Chondrocyte (in vitro differentiated cells): ENCODE measurements around the gene SS18L1. TPM values are rescaled to one million over a fixed set of nuclear protein-coding genes. Genes with fewer than 3 reads are reported as not detected.

Source experiments
- DNase-seq: peaks from one replicate; pipeline ENCODE4 v3.0.0; 2021; ENCODE audit warnings: mixed read lengths, low spot score
- H3K27ac Mint-ChIP-seq: one replicate; pipeline ENCODE4 v1.8.0; 2021; ENCODE audit warnings: mild to moderate bottlenecking, moderate library complexity, mixed read lengths; ENCODE audit not compliant: unreplicated experiment
- H3K27me3 Mint-ChIP-seq: 2 replicates; pipeline ENCODE4 v1.8.0; 2021; ENCODE audit warnings: low read depth, mixed read lengths
- H3K36me3 Mint-ChIP-seq: 2 replicates; pipeline ENCODE4 v1.8.0; 2021; ENCODE audit warnings: low read depth, mixed read lengths
- H3K4me1 Mint-ChIP-seq: 2 replicates; pipeline ENCODE4 v1.8.0; 2021; ENCODE audit warnings: low read depth, mild to moderate bottlenecking, mixed read lengths
- H3K4me3 Mint-ChIP-seq: one replicate; pipeline ENCODE4 v1.8.0; 2021; ENCODE audit warnings: mild to moderate bottlenecking, moderate library complexity, mixed read lengths; ENCODE audit not compliant: unreplicated experiment
- H3K9me3 Mint-ChIP-seq: 2 replicates; pipeline ENCODE4 v1.8.0; 2021; ENCODE audit warnings: low read depth, mixed read lengths
- total RNA-seq: library from RNA; stranded (reverse); gene quantifications from 3 replicates; pipeline ENCODE4 v1.2.1, GENCODE V29; 2021
- TF ChIP-seq, protein P1 (sequence below): fragments of 200-600 bp; sonication (generic); IDR thresholded peaks from 2 replicates; pipeline ENCODE4 v1.5.0; 2021; ENCODE audit warnings: antibody characterized with exemption, mild to moderate bottlenecking, moderate library complexity

SS18L1 gene
- total RNA-seq, 1 donor from 2014 or later = 13.4 TPM

- DNase-seq = no peak
- no peak overlapping the region for H3K4me3 Mint-ChIP-seq
- TF ChIP-seq, protein P1, sequence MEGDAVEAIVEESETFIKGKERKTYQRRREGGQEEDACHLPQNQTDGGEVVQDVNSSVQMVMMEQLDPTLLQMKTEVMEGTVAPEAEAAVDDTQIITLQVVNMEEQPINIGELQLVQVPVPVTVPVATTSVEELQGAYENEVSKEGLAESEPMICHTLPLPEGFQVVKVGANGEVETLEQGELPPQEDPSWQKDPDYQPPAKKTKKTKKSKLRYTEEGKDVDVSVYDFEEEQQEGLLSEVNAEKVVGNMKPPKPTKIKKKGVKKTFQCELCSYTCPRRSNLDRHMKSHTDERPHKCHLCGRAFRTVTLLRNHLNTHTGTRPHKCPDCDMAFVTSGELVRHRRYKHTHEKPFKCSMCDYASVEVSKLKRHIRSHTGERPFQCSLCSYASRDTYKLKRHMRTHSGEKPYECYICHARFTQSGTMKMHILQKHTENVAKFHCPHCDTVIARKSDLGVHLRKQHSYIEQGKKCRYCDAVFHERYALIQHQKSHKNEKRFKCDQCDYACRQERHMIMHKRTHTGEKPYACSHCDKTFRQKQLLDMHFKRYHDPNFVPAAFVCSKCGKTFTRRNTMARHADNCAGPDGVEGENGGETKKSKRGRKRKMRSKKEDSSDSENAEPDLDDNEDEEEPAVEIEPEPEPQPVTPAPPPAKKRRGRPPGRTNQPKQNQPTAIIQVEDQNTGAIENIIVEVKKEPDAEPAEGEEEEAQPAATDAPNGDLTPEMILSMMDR = no peak
- no peaks in the 10 kb centered on the region for H3K9me3 Mint-ChIP-seq
- no peaks in the 10 kb centered on the region for H3K36me3 Mint-ChIP-seq
- H3K27ac Mint-ChIP-seq = no peak overlapping the region
- H3K27me3 Mint-ChIP-seq = peaks cover 30% of the 10 kb centered on the region
- no peaks in the 10 kb centered on the region for H3K4me1 Mint-ChIP-seq
Measured at GRCh38 chr20:62227977-62228958, 84.7 kb downstream of the SS18L1 start.

DNA sequence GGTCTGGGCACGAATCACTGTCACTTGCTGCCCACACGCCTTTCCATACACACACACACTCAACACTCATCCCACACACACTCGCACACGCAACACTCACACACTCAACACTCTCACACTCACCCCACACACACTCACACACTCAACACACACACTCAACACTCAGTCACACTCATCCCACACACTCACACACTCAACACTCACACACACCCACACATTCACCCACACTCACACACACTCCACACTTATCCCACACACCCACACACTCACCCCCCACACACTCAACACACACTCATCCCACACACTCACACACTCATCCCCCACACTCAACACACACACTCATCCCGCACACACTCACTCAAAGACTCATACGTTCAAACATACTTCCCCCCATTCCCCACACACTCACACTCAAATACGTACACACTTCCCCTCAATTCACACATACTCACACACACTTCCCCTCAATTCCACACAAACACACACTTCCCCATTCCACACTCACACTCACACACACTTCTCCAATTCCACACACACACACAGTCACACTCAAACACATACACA is 85.5 kb downstream of the SS18L1 start:
- H3K36me3 Mint-ChIP-seq = no peaks in the 10 kb centered on the region
- no peak overlapping the region for H3K27ac Mint-ChIP-seq
- H3K4me1 Mint-ChIP-seq = no peaks in the 10 kb centered on the region
- H3K4me3 Mint-ChIP-seq = no peak overlapping the region
- TF ChIP-seq, protein P1 = no peak
- peaks cover 27% of the 10 kb centered on the region for H3K27me3 Mint-ChIP-seq
- no peaks in the 10 kb centered on the region for H3K9me3 Mint-ChIP-seq
- DNase-seq = no peak

GRCh38 chr20:62229667-62230066 is 86.1 kb downstream of the SS18L1 start:
- Mint-ChIP-seq H3K4me3 (no peak overlapping the region), H3K27me3 (peaks cover 22% of the 10 kb centered on the region), H3K4me1 (no peaks in the 10 kb centered on the region), H3K27ac (no peak overlapping the region), H3K36me3 (no peaks in the 10 kb centered on the region), H3K9me3 (no peaks in the 10 kb centered on the region)
- TF ChIP-seq, protein P1 = no peak
- no peak for DNase-seq

DNA sequence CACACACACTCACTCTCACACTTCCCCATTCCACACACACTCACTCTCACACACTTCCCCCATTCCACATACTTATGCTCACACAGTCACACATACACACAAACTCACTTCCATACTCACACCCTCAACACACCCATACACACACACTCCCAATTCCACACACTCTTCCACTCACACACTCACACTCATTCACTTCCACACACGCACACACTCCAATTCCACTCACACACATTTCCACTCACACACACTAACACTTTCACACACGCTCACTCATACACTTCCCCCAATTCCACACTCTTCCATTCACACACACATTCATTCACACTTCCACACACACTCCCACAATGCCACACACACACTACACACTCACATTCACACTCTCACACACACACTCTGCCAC is 86.7 kb downstream of the SS18L1 start:
- no peak for DNase-seq
- Mint-ChIP-seq H3K27me3 (peaks cover 16% of the 10 kb centered on the region), H3K27ac (no peak overlapping the region), H3K4me3 (no peak overlapping the region), H3K4me1 (no peaks in the 10 kb centered on the region), H3K36me3 (no peaks in the 10 kb centered on the region), H3K9me3 (no peaks in the 10 kb centered on the region)
- TF ChIP-seq, protein P1 = no peak

DNA sequence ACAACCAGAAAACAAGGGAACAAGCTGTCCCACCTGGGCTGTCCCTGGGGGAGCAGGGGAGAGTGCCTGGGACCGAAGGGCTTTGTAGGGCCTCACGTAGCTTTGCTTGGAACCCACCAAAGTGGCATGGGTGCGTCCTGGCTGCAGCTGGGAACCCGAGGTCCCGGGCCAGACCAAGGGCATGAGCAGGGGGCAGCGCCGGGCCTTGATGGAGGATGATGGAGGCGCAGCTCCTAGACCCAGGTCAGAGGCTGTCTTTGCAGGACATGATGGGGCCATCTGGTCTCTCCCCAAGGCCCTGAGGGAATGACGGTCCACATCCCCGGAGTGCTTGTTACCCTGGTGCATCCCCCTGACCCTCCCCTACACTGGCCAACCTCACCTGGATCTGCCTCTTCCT is 87.1 kb downstream of the SS18L1 start:
- H3K4me3 Mint-ChIP-seq = no peak overlapping the region
- DNase-seq = no peak
- H3K36me3 Mint-ChIP-seq = no peaks in the 10 kb centered on the region
- H3K27me3 Mint-ChIP-seq = peaks cover 12% of the 10 kb centered on the region
- no peak overlapping the region for H3K27ac Mint-ChIP-seq
- no peaks in the 10 kb centered on the region for H3K9me3 Mint-ChIP-seq
- no peaks in the 10 kb centered on the region for H3K4me1 Mint-ChIP-seq
- TF ChIP-seq, protein P1 = no peak
